Measurements from ENCODE around the gene TF.

- TF ChIP-seq POU2F2 (IDR thresholded peaks at IDR 0.05; ENCODE audit: borderline replicate concordance, low read depth, low read length) (no peak), EP300 (IDR thresholded peaks at IDR 0.05; ENCODE audit: borderline replicate concordance in 1 of 2, control insufficient read depth in 1 of 2, low read depth in 2 of 2, low read length in 2 of 2) (no peak), CTCF (IDR thresholded peaks at IDR 0.05 in 2 of 3, conservative IDR thresholded peaks at IDR 0.05 in 1 of 3; ENCODE audit: control insufficient read depth in 2 of 3, extremely low read depth in 1 of 3, insufficient read depth in 1 of 3, low read depth in 3 of 3, low read length in 3 of 3) (no peak), NR2C1 (IDR thresholded peaks at IDR 0.05) (no peak)
Observed at GRCh38 chr3:133799794-133800585, 53.8 kb downstream of the TF start.

All from GM12878 (cell line).